Natural killer cell (primary cell): ENCODE measurements around the gene ANKRD29. TPM values are rescaled to one million over a fixed set of nuclear protein-coding genes. Genes with fewer than 3 reads are reported as not detected.

Source experiments
- ATAC-seq, 3 donors: fragments of 150-1000 bp in 2 of 3; fragments of 200-7000 bp in 1 of 3; cut with Tn5 transposase; 1 replicate in 1 of 3; 2 replicates in 2 of 3; pipeline ENCODE4 v1.10.0; 2021; ENCODE audit warnings: mild to moderate bottlenecking in 2 of 3, moderate library complexity in 2 of 3
- DNase-seq, 2 donors: peaks; one replicate each; pipeline versions ENCODE4 v3.0.0 to v3.0.0-alpha.2; 2013 to 2021; ENCODE audit warnings: mixed read lengths in 1 of 2
- H3K27ac ChIP-seq: one replicate; pipeline ENCODE4 v1.5.1; 2013; ENCODE audit warnings: mild to moderate bottlenecking, low read length
- H3K27me3 ChIP-seq: one replicate; pipeline ENCODE4 v1.6.1; 2013; ENCODE audit warnings: low read length; ENCODE audit not compliant: control insufficient read depth, insufficient read depth
- H3K36me3 ChIP-seq: one replicate; pipeline ENCODE4 v1.6.1; 2013; ENCODE audit warnings: low read length; ENCODE audit not compliant: control insufficient read depth, insufficient read depth
- H3K4me1 ChIP-seq: one replicate; pipeline ENCODE4 v1.6.1; 2013; ENCODE audit warnings: low read length; ENCODE audit not compliant: control insufficient read depth, insufficient read depth
- H3K4me3 ChIP-seq: one replicate; pipeline ENCODE4 v1.5.1; 2013; ENCODE audit warnings: low read length
- H3K9me3 ChIP-seq: one replicate; pipeline ENCODE4 v1.6.1; 2013; ENCODE audit warnings: low read length; ENCODE audit not compliant: control insufficient read depth, insufficient read depth
- H3K27ac Mint-ChIP-seq, 2 donors: one replicate each; pipeline ENCODE4 v1.8.0; 2022; ENCODE audit warnings: mild to moderate bottlenecking in 2 of 2, mixed read lengths in 2 of 2, moderate library complexity in 1 of 2
- H3K27me3 Mint-ChIP-seq, 2 donors: one replicate each; pipeline ENCODE4 v1.8.0; 2022; ENCODE audit warnings: low read depth in 2 of 2, mixed read lengths in 2 of 2
- H3K36me3 Mint-ChIP-seq: one replicate; pipeline ENCODE4 v1.8.0; 2022; ENCODE audit warnings: mixed read lengths
- H3K4me1 Mint-ChIP-seq, 2 donors: one replicate each; pipeline ENCODE4 v1.8.0; 2022; ENCODE audit warnings: mixed read lengths in 2 of 2
- H3K4me3 Mint-ChIP-seq: one replicate; pipeline ENCODE4 v1.8.0; 2022; ENCODE audit warnings: mild to moderate bottlenecking, moderate library complexity, mixed read lengths
- H3K9me3 Mint-ChIP-seq, 2 donors: one replicate each; pipeline ENCODE4 v1.8.0; 2022; ENCODE audit warnings: mixed read lengths in 2 of 2
- CTCF ChIP-seq: fragments of 200-600 bp; IDR thresholded peaks from one replicate; pipeline ENCODE4 v1.8.0; 2022; ENCODE audit warnings: antibody characterized with exemption
- WGBS: methylation state at CpG from one replicate; pipeline ENCODE4 v1.1.7; 2013; ENCODE audit warnings: missing lambda C conversion rate; ENCODE audit not compliant: insufficient coverage; 5-methylcytosine and 5-hydroxymethylcytosine counted together
- intact Hi-C: fragments of 100-400 bp; cut with micrococcal nuclease; formaldehyde crosslinking; loops from one replicate; pipeline ENCODE4 v1.14.2; 2022
- total RNA-seq, 4 donors: library from RNA; stranded (reverse); fragments of 120-200 nt in 1 of 4; gene quantifications; one replicate each; pipeline versions ENCODE4 v1.2.3 to v1.2.4, GENCODE V29; 2013 to 2022

The ANKRD29 gene
- total RNA-seq, 3 donors from 2014 or later (not counting 1 experiment from before 2014, with no cell fraction given): 0.35 to 0.45 TPM; not detected in 1

- Mint-ChIP-seq H3K27ac (no peak overlapping the region), H3K27me3 (peaks cover 8 to 24% of the 10 kb centered on the region in 2 donors), H3K4me3 (no peak overlapping the region), H3K4me1 (peaks cover 0 to 5% of the 10 kb centered on the region in 2 donors), H3K9me3 (no peaks in the 10 kb centered on the region), H3K36me3 (no peaks in the 10 kb centered on the region)
- intact Hi-C loops: no loop called here
- Histone ChIP-seq H3K36me3 (no peaks in the 10 kb centered on the region), H3K4me3 (no peak overlapping the region), H3K27ac (no peak overlapping the region), H3K27me3 (no peaks in the 10 kb centered on the region), H3K4me1 (no peaks in the 10 kb centered on the region), H3K9me3 (no peaks in the 10 kb centered on the region)
- no peak for TF ChIP-seq CTCF
- ATAC-seq (no peak), DNase-seq (no peak)
- 98% methylated on average over 4 of the region's 4 CpGs for WGBS
Observed at GRCh38 chr18:23669804-23670405, 7.2 kb upstream of the ANKRD29 start.

- peaks cover 8 to 24% of the 10 kb centered on the region in 2 donors for H3K27me3 Mint-ChIP-seq
- Histone ChIP-seq H3K4me3 (no peak overlapping the region), H3K9me3 (no peaks in the 10 kb centered on the region), H3K36me3 (no peaks in the 10 kb centered on the region), H3K4me1 (no peaks in the 10 kb centered on the region), H3K27ac (no peak overlapping the region), H3K27me3 (no peaks in the 10 kb centered on the region)
- 89% methylated on average over 8 of the region's 8 CpGs for whole genome bisulfite sequencing
- H3K4me3 Mint-ChIP-seq: no peak overlapping the region
- no peak for DNase-seq
- H3K4me1 Mint-ChIP-seq: peaks cover 0 to 5% of the 10 kb centered on the region in 2 donors
- ATAC-seq: no peak
- no peaks in the 10 kb centered on the region for H3K9me3 Mint-ChIP-seq
- no peak overlapping the region for H3K27ac Mint-ChIP-seq
- TF ChIP-seq CTCF: no peak
- no peaks in the 10 kb centered on the region for H3K36me3 Mint-ChIP-seq
- intact Hi-C loops: no loop called here
Observed at GRCh38 chr18:23669202-23669766, 6.6 kb upstream of the ANKRD29 start.

- no peak for DNase-seq
- ATAC-seq: no peak
- peaks cover 8 to 22% of the 10 kb centered on the region in 2 donors for H3K27me3 Mint-ChIP-seq
- H3K27me3 ChIP-seq: no peaks in the 10 kb centered on the region
- no peak overlapping the region for H3K27ac Mint-ChIP-seq
- H3K4me3 ChIP-seq: no peak overlapping the region
- no peak overlapping the region for H3K4me3 Mint-ChIP-seq
- no peaks in the 10 kb centered on the region for H3K36me3 Mint-ChIP-seq
- H3K9me3 ChIP-seq: no peaks in the 10 kb centered on the region
- H3K9me3 Mint-ChIP-seq: no peaks in the 10 kb centered on the region
- no peaks in the 10 kb centered on the region for H3K4me1 ChIP-seq
- no peak overlapping the region for H3K27ac ChIP-seq
- intact Hi-C loops: no loop called here
- H3K36me3 ChIP-seq: no peaks in the 10 kb centered on the region
- 73% methylated on average over 4 of the region's 4 CpGs for WGBS
- H3K4me1 Mint-ChIP-seq: peaks cover 0 to 5% of the 10 kb centered on the region in 2 donors
- TF ChIP-seq CTCF: no peak
Observed at GRCh38 chr18:23668731-23669130, 6.0 kb upstream of the ANKRD29 start.

- no peak overlapping the region for H3K4me3 Mint-ChIP-seq
- WGBS: no CpG with 5 or more reads among the region's 1 CpG
- peaks cover 8 to 15% of the 10 kb centered on the region in 2 donors for H3K27me3 Mint-ChIP-seq
- peaks cover 9 to 17% of the 10 kb centered on the region in 2 donors for H3K4me1 Mint-ChIP-seq
- no peaks in the 10 kb centered on the region for H3K36me3 ChIP-seq
- H3K27ac Mint-ChIP-seq: no peak overlapping the region
- no peak overlapping the region for H3K4me3 ChIP-seq
- H3K27me3 ChIP-seq: no peaks in the 10 kb centered on the region
- H3K27ac ChIP-seq: no peak overlapping the region
- no peaks in the 10 kb centered on the region for H3K9me3 Mint-ChIP-seq
- H3K36me3 Mint-ChIP-seq: no peaks in the 10 kb centered on the region
- DNase-seq (no peak), ATAC-seq (no peak)
- intact Hi-C loops: no loop called here
- peaks cover 11% of the 10 kb centered on the region for H3K4me1 ChIP-seq
- no peak for TF ChIP-seq CTCF
- no peaks in the 10 kb centered on the region for H3K9me3 ChIP-seq
Observed at GRCh38 chr18:23667114-23667513, 4.4 kb upstream of the ANKRD29 start.
